GM19239 (cell line): ENCODE results near the gene RAF1.
A peak's percentile ranks its signal among the peaks of the same experiment; 100 is the strongest.

Experiments
- DNase-seq: peaks from one replicate; pipeline ENCODE4 v3.0.0; 2011; ENCODE audit warnings: low spot score; ENCODE audit not compliant: insufficient read length
- FAIRE-seq: peaks from 2 replicates; lab custom pipeline; 2011; peaks lifted over from hg19 to GRCh38; lab: Jason Lieb, UNC

Gene RAF1

DNA sequence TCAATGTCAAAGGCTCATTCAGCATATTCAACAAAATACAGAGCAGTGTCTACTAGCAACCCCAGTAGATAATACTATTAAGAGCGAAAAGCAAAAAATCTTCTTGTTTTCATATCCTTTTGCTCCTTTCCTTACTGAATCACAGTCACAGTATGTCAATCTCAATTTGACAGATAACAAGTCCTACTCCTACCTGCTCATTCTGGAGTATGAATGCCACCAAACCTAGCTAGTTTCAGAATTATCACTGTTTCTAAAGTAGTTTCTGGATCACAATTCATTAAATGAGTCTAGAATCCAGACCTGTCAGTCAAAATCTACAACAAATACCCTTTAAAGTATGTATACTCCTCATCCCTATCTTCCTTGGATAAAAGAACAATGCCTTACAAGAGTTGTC, 55.5 kb downstream of the RAF1 start:
- DNase-seq (no peak), FAIRE-seq (no peak)

DNA sequence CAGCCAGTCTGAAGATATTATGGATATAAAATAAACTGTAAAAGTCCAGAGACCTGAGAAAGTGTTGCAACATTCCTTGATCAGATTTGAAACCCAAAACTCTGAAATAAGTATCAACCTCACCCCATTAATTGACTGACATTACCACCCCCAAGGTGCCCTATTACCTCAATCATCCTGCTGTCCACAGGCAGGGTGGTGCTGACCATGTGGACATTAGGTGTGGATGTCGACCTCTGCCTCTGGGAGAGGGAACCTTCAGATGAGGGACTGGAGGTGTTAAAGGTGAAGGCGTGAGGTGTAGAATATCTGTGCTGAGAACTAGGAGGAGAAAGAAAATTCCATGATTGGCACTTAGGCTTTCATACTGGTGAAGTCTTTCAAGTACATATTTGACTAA, 59.9 kb downstream of the RAF1 start:
- FAIRE-seq (no peak), DNase-seq (no peak)

DNA sequence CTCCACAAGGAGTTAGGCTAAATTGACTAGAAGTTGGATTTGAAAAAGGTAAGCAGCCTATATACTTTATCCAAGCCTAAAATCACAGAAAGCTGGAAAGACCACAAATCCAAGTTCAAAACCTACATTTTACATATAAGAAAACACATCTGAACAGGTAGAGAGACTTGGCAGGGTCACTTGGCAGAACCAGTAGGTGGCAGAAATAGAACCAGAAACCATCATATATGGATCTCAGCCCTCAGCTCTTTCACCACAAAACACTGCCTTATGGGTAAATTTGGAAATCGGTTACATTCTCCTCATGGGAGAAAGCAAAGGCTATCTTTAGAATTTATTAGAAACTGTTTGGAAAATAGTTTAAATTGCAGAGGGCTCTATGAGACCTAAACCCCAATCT, 62.8 kb downstream of the RAF1 start:
- DNase-seq (no peak), FAIRE-seq (no peak)

DNA sequence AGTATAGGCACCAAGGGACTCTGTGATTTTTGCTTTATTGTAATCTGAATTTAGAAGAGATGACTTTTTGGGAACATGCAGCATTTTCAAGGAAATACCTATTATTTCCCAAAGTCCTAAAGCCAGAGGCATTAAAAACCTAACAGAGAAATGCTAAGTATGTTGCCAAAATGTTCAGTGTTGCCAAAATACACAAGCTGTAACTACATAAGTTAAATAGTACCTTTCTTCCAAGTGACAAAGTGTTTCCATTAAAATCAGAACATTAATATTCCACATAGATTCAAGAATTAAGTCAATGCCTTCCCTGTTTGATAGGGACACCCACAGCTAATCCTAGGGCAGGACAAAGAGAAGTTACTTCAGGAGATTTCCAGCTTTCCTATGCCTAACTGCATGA, 65.0 kb downstream of the RAF1 start:
- FAIRE-seq: no peak
- no peak for DNase-seq

DNA sequence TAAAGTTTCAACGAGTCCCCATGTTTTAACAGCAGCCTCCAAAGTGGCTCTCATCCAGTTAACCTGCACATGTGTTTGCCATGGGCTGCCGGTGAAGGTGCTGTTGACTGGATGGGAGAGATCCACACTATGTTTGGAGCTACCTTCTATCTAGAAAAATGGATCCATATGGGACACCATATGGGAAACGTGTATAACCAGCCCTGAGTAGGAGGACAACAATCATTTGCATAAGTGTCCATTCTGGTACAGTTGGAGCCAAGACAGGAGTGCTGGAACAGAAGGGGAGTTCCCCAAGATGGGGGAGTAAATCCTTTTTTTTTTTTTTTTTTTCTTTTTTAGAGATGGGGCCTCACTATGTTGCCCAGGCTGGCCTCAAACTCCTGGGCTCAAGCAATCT, 70.4 kb downstream of the RAF1 start:
- no peak for DNase-seq
- FAIRE-seq: no peak

DNA sequence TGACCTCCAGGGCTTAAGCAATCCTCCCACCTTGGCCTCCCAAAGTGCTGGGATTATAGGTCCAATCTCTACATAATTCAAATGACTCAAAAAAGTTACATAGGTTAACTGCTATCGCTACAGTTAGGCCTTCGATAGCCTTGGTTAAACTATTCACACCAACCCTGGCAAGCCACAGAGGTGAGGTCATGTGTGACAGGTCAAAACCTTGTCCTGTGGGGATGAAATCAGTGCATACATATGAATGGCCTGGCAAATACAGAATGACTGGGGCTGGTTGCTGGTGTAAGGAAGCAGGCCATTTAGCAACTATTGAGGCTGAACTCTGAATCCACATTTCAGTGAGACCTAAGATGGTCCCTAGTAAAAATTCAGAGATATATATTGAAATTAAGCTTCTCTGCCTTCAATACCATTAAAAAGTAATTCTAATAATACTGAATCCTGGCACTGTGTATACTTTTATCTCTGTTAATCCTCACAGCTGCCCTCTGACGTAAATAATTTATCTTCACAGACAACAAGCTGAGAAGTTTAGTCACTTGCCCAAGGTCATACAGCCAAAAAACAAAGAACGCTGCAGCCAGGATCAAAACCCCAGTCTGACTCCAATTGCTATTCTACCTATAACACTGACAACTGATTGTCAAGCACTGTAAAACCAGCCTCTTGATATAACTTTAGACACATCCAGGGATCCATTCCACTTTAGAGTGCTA, 71.8 kb downstream of the RAF1 start:
- no peak for DNase-seq
- FAIRE-seq: no peak

DNA sequence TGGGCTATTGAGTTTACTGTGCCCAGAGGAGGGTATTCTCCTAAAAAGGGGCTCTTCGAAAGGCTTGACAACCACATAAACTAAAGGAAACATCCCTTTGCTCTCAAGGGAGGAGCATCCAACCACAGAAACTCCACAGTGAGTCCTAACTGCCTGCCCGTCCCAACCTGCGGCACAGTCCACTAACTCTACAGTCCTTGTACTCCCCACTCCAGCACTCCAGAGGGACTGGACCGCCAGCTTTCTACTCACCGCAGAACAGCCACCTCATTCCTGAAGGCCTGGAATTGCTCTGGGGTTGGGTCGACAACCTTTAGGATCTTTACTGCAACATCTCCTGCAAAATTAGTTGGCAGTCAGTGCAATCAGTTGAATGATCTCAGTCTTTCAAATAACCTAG, 72.5 kb downstream of the RAF1 start:
- no peak for FAIRE-seq
- no peak for DNase-seq

DNA sequence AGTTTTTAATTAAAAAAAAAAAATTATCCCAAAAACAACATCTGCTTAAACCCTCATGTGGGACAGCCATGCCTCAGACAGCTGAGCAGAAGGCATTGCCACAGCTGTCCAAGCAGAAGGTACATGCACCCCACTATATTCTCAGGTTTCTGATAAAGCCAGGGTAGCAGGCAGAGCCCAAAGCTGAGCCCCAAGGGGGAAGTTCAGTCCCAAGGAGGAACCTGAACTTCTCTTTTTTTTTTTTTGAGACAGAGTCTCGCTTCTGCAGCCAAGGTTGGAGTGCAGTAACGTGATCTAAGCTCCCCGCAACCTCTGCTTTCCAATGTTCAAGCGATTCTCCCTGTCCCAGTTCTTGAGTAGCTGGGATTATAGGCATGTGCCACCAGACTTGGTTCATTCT, 73.8 kb downstream of the RAF1 start:
- no peak for DNase-seq
- FAIRE-seq: no peak

DNA sequence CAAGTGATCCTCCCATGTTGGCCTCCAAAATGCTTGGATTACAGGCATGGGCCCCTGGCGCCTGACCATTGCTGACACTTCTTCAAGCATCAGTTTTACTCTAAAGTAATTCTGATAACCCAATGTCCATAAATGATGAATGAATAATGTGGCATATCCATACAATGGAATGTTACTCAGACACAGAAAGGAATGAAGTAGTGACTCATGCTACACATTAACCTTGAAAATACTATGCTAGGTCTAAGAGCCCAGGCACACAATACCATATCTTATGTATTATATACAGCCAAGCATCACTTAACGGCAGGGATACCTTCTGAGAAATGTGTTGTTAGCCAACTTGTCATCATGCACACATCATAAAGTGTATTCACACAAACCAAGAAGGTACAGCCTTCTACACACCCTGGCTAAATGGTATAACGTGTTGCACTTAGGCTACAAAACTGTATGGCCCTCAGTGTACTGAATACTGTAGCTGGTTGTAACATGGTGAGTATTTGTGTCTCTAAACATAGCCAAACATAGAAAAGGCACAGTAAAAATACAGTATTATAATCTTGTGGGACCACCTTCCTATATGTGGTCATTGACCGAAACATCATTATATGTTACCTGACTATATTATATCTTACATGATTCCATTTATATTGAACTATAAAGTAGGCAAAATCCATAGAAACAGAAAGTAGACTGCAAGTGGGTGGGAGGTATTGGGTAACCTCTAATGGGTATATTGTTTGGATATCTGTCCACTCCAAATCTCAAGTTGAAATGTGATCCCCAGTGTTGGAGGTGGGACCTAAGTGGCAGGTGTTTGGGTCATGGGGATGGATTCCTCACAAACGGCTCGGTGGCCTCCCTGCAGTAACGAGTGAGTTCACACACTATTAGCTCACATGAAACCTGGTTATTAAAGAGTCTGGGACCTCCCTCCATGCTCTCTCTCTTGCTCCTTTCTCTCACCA, 75.6 kb downstream of the RAF1 start:
- DNase-seq (no peak), FAIRE-seq (no peak)

DNA sequence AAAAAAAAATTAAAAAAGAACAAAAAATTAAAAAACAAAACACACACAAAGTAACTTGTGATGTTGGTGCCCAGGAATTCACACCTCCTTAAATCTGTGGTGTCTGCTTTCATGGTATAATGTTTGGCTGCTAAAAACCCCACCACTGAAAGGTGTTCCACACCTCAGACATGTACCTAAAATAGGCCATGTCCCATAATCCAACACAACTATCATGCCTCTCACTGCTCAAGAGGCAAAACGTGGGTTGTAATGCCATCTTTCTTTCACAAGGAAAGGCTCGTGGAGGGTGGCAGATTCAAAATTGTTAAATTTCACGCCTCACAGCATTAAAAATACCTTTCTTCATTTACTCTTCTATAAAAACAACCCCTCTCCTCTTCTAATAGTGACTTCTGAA, 77.5 kb downstream of the RAF1 start:
- DNase-seq: no peak
- no peak for FAIRE-seq

DNA sequence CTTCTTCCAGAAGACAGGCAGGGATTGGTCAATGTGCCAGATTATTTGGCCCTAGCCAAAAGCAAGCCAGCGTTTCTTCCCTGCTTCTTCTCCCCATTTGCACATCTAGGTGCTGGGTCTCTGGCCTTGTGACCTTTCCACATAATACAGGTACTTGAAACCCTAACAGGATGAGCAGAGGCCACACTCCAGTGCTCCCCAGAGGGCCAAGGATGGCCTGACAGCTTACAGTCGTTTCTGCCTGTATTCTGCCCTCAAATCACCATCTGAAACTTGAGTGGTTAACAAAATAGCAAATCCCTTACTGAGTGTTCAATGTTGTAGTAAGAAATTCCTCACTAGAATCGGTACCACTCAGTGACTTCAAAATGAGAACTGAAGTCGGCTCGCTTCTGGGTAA, 77.9 kb downstream of the RAF1 start:
- FAIRE-seq (no peak), DNase-seq (peak; percentile 29)

DNA sequence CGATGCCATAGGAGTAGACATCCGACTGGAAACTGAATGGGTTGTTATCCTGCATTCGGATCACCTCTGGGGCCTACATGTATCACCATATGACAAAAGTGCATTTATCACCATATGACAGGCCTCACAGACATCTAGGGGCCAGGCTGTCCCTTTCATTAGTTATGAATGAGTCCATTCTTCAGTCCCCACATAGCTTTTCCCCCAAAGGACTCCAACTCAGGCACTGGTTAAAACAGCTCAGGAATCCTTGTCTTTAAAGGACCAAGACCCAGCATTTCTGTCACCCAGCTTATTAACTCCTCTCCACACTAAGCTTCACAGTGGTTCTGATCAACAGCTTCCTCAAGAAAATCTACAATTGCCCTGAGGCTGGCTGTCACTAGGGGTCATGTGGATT, 78.7 kb downstream of the RAF1 start:
- no peak for FAIRE-seq
- DNase-seq: no peak

DNA sequence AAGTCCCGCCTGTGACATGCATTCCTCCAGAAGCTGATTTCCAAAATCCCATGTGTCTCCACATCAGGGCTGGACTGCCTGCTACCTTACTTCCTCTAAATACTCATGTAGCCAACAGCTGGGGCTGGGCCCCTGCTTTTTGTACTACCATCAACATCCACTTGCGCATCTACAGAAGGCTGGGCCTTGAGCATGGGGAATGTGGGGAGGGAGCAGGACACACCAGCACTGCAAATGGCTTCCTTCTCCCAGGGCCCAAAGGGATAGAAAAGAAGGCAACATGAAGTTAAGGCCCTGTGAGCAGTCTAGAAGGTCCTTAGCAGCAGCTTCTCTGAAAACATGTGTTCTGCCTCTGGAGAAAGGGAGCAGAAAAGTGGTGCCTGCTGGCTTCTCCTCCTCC, 79.8 kb downstream of the RAF1 start:
- DNase-seq (no peak), FAIRE-seq (no peak)

DNA sequence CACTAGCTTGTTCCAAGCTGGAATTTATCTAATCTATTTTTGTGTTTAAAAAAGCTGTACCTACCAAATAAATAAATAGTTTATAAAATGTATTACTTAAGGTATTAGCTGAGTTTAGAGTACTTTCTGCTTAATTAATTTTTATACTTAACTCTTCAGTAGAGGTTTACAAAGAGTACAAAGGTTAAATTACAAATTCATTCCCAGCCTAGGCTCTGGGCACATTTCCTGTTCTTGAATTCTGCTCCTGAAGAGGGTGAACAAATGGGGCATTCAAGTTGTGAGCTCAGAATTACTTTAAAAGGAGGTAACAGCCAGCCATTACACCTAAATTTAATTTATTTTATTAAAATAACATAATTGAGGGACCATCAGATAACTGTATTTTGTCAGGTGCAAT, 80.6 kb downstream of the RAF1 start:
- FAIRE-seq: no peak

DNA sequence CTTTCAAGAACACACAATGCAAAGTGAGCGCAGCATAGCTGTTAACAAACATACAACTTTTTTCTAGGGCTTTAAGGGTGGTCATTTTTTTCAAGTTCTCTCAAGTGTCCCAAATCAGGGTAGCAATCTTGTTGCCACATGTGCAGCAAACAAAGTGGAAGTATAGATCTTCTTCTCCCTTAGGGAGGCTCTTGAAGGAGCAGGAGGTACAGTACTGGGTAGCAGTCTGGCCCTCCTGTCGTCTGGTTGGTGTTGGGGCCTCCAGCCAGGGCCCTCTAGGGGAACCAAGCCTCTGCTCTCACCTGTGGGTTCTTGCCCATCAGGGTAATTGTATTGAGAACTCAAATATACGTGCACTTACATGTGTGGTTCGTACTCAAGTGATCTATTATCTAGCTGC, 81.2 kb downstream of the RAF1 start:
- FAIRE-seq: no peak
- DNase-seq: no peak

More for the DNA sequence above, 80.6 kb downstream of the RAF1 start:
- no peak for DNase-seq

DNA sequence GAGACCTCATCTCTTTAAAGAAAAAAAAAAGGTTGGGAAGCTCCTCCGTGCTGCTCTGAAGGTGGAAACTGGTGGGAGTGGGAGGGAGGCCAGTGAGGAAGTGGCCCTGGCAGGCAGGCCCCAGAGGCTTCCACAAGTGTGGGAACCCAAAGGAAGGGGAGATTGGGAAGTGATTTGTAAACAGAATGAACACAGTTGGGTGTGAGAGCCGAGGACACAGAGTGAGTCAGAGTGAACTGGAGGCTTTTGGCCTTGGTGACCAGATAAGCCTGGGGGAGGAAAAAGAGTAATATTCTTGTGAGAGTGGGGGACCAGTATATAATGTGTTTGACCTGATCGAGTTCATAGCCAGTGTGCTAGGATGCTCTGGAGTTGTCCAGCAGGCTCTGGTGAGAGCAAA, 84.0 kb downstream of the RAF1 start:
- FAIRE-seq (no peak), DNase-seq (no peak)

DNA sequence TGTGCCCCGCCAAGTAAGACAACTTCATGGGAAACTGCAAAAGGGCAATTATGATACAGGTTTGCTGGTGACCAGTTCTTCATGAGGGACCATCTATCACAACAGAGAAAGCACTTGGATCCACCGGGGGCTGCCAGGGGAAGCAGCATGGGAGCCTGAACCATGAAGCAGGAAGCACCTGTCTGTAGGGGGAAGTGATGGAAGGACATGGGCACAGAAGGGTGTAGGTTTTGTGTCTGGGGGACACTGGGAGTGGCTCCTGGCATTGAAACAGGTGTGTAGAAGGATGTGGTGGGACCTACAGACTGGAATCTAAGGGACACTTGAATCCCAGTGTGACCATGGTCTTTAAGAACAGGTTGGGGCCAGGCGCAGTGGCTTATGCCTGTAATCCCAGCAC, 84.5 kb downstream of the RAF1 start:
- DNase-seq: no peak
- FAIRE-seq: no peak

DNA sequence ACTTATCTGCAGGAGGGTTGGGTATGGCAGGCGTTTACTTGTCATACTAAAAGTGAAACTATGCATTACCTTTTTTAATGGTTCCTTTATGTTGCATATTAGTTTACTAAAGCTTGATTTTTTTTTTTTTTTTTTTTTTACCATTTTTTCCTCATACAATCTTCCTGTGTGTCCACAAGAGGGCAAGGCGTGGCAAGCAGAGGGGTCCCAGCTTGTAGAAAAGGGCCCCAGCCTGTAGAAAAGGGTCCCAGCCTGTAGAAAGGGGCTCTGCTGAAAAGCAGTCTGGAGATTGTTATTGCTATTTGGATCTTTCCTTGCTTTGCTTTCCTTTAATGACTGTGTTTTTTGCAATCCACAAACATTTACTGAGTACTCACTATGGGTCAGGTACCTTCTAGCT, 85.2 kb downstream of the RAF1 start:
- no peak for FAIRE-seq
- no peak for DNase-seq

DNA sequence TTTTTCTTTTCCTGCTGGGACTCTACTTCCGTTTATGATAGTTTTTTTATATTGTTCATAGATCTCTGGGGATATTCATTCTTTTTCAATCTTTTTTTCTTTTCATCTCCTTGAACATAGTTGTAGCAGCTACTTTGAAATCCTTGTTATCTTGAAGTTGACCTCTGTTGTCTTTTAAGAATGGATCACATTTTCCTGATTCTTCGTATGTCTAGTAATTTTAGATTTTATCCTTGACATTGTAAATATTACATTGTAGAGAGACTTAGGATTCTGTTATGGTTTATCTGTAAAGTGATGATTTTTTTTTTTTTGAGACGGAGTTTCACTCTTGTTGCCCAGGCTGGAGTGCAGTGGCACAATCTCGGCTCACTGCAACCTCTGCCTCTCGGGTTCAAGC, 86.5 kb downstream of the RAF1 start:
- DNase-seq: no peak

DNA sequence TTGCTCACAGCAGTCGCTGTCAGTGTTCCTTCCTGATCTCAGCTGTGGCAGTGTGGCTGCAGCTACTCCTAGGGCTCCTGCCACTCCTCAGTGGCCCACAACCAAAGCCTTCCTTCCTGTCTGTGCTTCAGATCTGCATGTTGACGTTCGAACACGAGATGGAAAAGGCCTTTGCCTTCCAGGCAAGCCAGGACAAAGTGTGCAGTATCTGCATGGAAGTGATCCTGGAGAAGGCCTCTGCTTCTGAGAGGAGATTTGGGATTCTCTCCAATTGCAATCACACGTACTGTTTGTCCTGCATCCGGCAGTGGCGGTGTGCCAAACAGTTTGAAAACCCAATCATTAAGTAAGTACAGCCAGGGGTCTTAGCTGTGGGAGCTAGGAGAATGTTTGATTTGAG, 89.3 kb downstream of the RAF1 start:
- FAIRE-seq: no peak

More for the DNA sequence above, 86.5 kb downstream of the RAF1 start:
- no peak for FAIRE-seq

DNA sequence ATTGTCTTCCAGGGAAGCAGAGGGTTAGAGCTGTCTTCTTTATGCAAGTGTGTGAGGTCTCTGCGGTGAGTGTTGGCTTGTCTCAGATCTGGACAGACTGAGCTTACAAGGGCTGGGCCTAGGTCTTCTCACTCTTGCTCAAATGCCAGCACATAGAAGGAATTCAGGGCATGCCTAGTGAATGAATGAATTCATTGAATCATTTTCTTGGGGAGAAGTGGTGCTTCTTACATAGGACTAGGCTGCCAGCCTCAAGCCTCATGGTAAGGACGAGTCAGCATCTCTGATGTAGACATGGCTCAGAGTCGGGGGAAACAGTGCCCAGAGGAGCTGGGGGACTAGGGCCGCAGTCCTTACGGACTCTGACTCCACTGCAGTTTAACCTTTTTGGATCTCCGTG, 89.8 kb downstream of the RAF1 start:
- no peak for FAIRE-seq
- no peak for DNase-seq

More for the DNA sequence above, 89.3 kb downstream of the RAF1 start:
- no peak for DNase-seq

DNA sequence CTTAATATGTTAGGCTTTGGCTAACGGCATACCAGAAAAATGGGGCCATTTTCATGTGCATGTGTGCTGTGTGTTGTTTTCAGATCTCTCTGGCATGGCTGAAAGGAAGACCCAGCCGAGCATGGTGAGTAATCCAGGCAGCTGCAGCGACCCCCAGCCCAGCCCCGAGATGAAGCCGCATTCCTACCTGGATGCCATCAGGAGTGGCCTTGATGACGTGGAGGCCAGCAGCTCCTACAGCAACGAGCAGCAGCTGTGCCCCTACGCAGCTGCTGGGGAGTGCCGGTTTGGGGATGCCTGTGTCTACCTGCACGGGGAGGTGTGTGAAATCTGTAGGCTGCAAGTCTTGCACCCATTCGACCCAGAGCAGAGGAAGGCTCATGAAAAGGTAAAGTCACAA, 91.9 kb downstream of the RAF1 start:
- DNase-seq: no peak
- no peak for FAIRE-seq
